Hair follicular keratinocyte (primary cell): Measurements from ENCODE around the gene EAF1. TPM values are rescaled to one million over a fixed set of nuclear protein-coding genes. Genes with fewer than 3 reads are reported as not detected.

Source experiments
- total RNA-seq: library from RNA; depleted of rRNA; stranded (reverse); fragments of >200 nt; gene quantifications from 2 replicates; pipeline ENCODE4 v1.2.3, GENCODE V29; 2015

The EAF1 gene
- total RNA-seq = 19.1 and 20.4 TPM in 2 replicates

GRCh38 chr3:15427182-15427880 lies at the start of gene EAF1, which contains the start of gene METTL6:
EAF1 (plus strand) TSS chr3:15427598; CDS start chr3:15427780, 182 bp downstream.
METTL6 (minus strand) TSS chr3:15427544; CDS start chr3:15426511, 1,033 bp downstream.

Other genes with a start within 250 kb of the EAF1 start
- gene CAPN7, start 221.4 kb upstream of the EAF1 start, total RNA-seq = 17.1 and 24.0 TPM in 2 replicates
- gene SH3BP5, start 95.0 kb upstream of the EAF1 start, total RNA-seq = 8.8 and 13.9 TPM in 2 replicates
- gene METTL6, start 54 bp upstream of the EAF1 start, total RNA-seq = 15.8 and 17.1 TPM in 2 replicates
- gene COLQ, start 94.1 kb downstream of the EAF1 start, total RNA-seq = 0.08 and 0.16 TPM in 2 replicates
- 21.2 and 24.7 TPM in 2 replicates for gene HACL1, start 174.0 kb downstream of the EAF1 start, total RNA-seq
- 16.7 and 17.2 TPM in 2 replicates for gene BTD, start 174.1 kb downstream of the EAF1 start, total RNA-seq